ENCODE measurements around the gene CGA.
"Not testable (repeated sequence)": the region's sequence is repeated elsewhere in the genome, so short reads cannot be mapped to it uniquely, and the experiment has no call there.

CGA gene

GRCh38 chr6:87095087-87095509, at the start of gene CGA:
CGA (minus strand) TSS chr6:87095106; CDS start chr6:87088200, 6,906 bp downstream.
- TF ChIP-seq CTCF (IDR thresholded peaks at IDR 0.05; ENCODE audit: control insufficient read depth, extremely low read depth, insufficient read depth) = no peak
- no peak for DNase-seq (ENCODE audit: low read depth)
- no peak within 1 kb of the TSS for H3K4me3 ChIP-seq (ENCODE audit: low read depth, low read length)

- DNase-seq (ENCODE audit: low read depth); H3K4me3 ChIP-seq (ENCODE audit: low read depth, low read length): not testable (repeated sequence)
Measured at GRCh38 chr6:87139927-87140326, 45.0 kb upstream of the CGA start.

- TF ChIP-seq CTCF (IDR thresholded peaks at IDR 0.05; ENCODE audit: control insufficient read depth, extremely low read depth, insufficient read depth) = peak; percentile 39
- peak; percentile 10 for DNase-seq (ENCODE audit: low read depth)
- H3K4me3 ChIP-seq (ENCODE audit: low read depth, low read length) = no peak overlapping the region
Measured at GRCh38 chr6:87139236-87139635, 44.3 kb upstream of the CGA start.

GRCh38 chr6:87136963-87137362, 42.1 kb upstream of the CGA start:
- no peak for TF ChIP-seq CTCF (IDR thresholded peaks at IDR 0.05; ENCODE audit: control insufficient read depth, extremely low read depth, insufficient read depth)
- no peak for DNase-seq (ENCODE audit: low read depth)
- H3K4me3 ChIP-seq (ENCODE audit: low read depth, low read length) = no peak overlapping the region

GRCh38 chr6:87127737-87128136, 32.8 kb upstream of the CGA start:
- H3K4me3 ChIP-seq (ENCODE audit: low read depth, low read length) = no peak overlapping the region
- DNase-seq (ENCODE audit: low read depth) = no peak
- no peak for TF ChIP-seq CTCF (IDR thresholded peaks at IDR 0.05; ENCODE audit: control insufficient read depth, extremely low read depth, insufficient read depth)

- no peak for TF ChIP-seq CTCF (IDR thresholded peaks at IDR 0.05; ENCODE audit: control insufficient read depth, extremely low read depth, insufficient read depth)
- no peak for DNase-seq (ENCODE audit: low read depth)
- H3K4me3 ChIP-seq (ENCODE audit: low read depth, low read length) = no peak overlapping the region
Measured at GRCh38 chr6:87126501-87126900, 31.6 kb upstream of the CGA start.

- H3K4me3 ChIP-seq (ENCODE audit: low read depth, low read length) = no peak overlapping the region
- no peak for TF ChIP-seq CTCF (IDR thresholded peaks at IDR 0.05; ENCODE audit: control insufficient read depth, extremely low read depth, insufficient read depth)
- no peak for DNase-seq (ENCODE audit: low read depth)
Measured at GRCh38 chr6:87124074-87124473, 29.2 kb upstream of the CGA start.

Measured in LNCaP clone FGC (cell line).